GM12878 (cell line): ENCODE results near the gene ATG101. TPM values are rescaled to one million over a fixed set of nuclear protein-coding genes. Genes with fewer than 3 reads are reported as not detected.

Source experiments
- BHLHE40 ChIP-seq, 2 experiments: fragments of 450-650 bp in 1 of 2; IDR thresholded peaks; 2 replicates each; pipeline ENCODE4 v1.6.1; 2011 to 2017; ENCODE audit warnings: low read depth in 2 of 2, borderline replicate concordance in 1 of 2, improper control_type of control experiment in 1 of 2, low read length in 1 of 2, mild to moderate bottlenecking in 1 of 2
- EP300 ChIP-seq, 2 experiments: fragments of 150-350 bp in 1 of 2; IDR thresholded peaks; 2 replicates each; pipeline ENCODE4 v1.6.1; 2011 to 2012; ENCODE audit warnings: low read depth in 2 of 2, low read length in 2 of 2, borderline replicate concordance in 1 of 2, improper control_type of control experiment in 1 of 2, inconsistent platforms in 1 of 2; ENCODE audit not compliant: control insufficient read depth in 1 of 2
- FOS ChIP-seq: IDR thresholded peaks from 3 replicates; pipeline ENCODE4 v1.6.1; 2011; ENCODE audit warnings: borderline replicate concordance; ENCODE audit not compliant: insufficient read length; ENCODE audit errors: extremely low read depth
- GATAD2B ChIP-seq: fragments of 450-650 bp; conservative IDR thresholded peaks from 2 replicates; pipeline ENCODE4 v1.6.1; 2017; ENCODE audit warnings: low read depth, mild to moderate bottlenecking, moderate library complexity
- MEF2B ChIP-seq: fragments of 450-650 bp; IDR thresholded peaks from 2 replicates; pipeline ENCODE4 v1.6.1; 2018; ENCODE audit warnings: mild to moderate bottlenecking, moderate library complexity; ENCODE audit not compliant: partially characterized antibody, poor library complexity, severe bottlenecking
- NR2C1 ChIP-seq: fragments of 450-650 bp; IDR thresholded peaks from 2 replicates; pipeline ENCODE4 v1.6.1; 2017; ENCODE audit warnings: antibody characterized with exemption, mild to moderate bottlenecking, moderate library complexity
- PBX3 ChIP-seq: IDR thresholded peaks from 2 replicates; pipeline ENCODE4 v1.6.1; 2011; ENCODE audit warnings: mild to moderate bottlenecking, low read depth, low read length, moderate library complexity; ENCODE audit not compliant: insufficient replicate concordance
- PRDM15 ChIP-seq: fragments of 450-650 bp; formaldehyde crosslinking; IDR thresholded peaks from 2 replicates; pipeline ENCODE4 v1.4.0; 2020; ENCODE audit warnings: mild to moderate bottlenecking, moderate library complexity
- RAD21 ChIP-seq: IDR thresholded peaks from 2 replicates; pipeline ENCODE4 v1.6.1; 2011; ENCODE audit warnings: mild to moderate bottlenecking, low read depth, low read length, moderate library complexity; ENCODE audit not compliant: insufficient read depth
- RB1 ChIP-seq: fragments of 450-650 bp; formaldehyde crosslinking; IDR thresholded peaks from 2 replicates; pipeline ENCODE4 v1.6.1; 2017; ENCODE audit warnings: mild to moderate bottlenecking, borderline replicate concordance
- ZNF687 ChIP-seq: fragments of 450-650 bp; IDR thresholded peaks from 2 replicates; pipeline ENCODE4 v1.6.1; 2017; ENCODE audit warnings: mild to moderate bottlenecking, moderate library complexity
- ZSCAN29 ChIP-seq: fragments of 450-650 bp; IDR thresholded peaks from 2 replicates; pipeline ENCODE4 v1.6.1; 2017; ENCODE audit warnings: mild to moderate bottlenecking, moderate library complexity
- polyA plus RNA-seq, 11 experiments: library from polyadenylated mRNA; depleted of rRNA in 4 of 11; unstranded in 6 of 11; stranded (reverse) in 5 of 11; fragments of >200 nt; fragmentation: Nextera tagmentation in 4 of 11; fragmentation: Illumina TruSeq in 1 of 11; extraction: Ambion mirVana in 4 of 11; extraction: Trizol in 1 of 11; gene quantifications; 1 replicate in 1 of 11; 2 replicates in 10 of 11; pipeline versions ENCODE4 v1.2.1 to v1.2.3, GENCODE V29; 2011 to 2016; ENCODE audit warnings: inconsistent platforms in 2 of 11, missing spikeins in 2 of 11, low read depth in 1 of 11
- total RNA-seq, 4 experiments: library from RNA; depleted of rRNA in 3 of 4; stranded (reverse); fragments of >200 nt in 3 of 4; fragmentation: Illumina TruSeq in 1 of 4; extraction: Trizol in 1 of 4; gene quantifications; 2 replicates each; pipeline versions ENCODE4 v1.2.1 to v1.2.3, GENCODE V29; 2013 to 2021

Gene ATG101
- total and polyA plus RNA-seq, 10 of the 15 experiments (the other 5 are each of a cell fraction or from before 2014, with no cell fraction given), result 2.7 to 49.8 (median 35.3) TPM

DNA sequence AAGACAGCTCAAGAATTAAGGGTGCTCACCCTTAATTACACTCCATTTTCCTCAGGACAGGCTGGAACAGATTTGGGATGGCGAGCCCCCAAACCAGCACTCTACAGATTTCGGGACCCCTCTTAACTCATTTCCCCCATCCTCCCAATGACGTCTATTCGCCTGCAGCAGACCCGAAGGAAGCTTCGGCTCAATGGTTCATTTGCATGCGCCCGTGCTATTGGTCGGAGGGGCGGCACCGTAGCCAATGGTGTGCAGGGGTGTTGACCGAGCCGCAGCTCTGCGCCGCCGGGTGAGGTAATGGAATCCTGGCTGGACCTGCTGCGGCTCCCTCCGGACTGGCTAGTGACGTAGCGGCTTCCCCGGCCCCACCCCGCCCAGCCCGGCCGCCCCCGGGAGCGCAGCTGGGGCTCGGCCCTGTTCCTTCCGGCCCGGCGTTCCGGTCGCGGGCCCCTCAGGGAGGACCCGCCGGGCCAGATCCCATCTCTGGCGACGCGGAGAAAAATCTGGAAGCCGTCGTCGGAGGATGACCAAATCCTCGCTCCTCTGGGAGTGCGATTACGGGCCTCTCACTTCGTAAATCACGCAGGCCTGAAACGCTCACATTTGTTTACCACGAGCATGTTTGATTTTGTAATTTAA is 36.9 kb upstream of the ATG101 start (continued):
- TF ChIP-seq BHLHE40 (IDR thresholded peaks at IDR 0.05; ENCODE audit: borderline replicate concordance in 1 of 2, low read depth in 2 of 2, low read length in 1 of 2) (peak in 1 of 2 experiments; percentile 77; a peak in 2 of 4 replicates), MEF2B (peak; percentile 49), NR2C1 (no peak), GATAD2B (no peak), ZSCAN29 (no peak), RB1 (peak; percentile 33; the same call in 1 of the 2 replicates), EP300 (IDR thresholded peaks at IDR 0.05; ENCODE audit: borderline replicate concordance in 1 of 2, control insufficient read depth in 1 of 2, low read depth in 2 of 2, low read length in 2 of 2) (no peak), PBX3 (no peak), PRDM15 (CRISPR knock-in tag) (no peak), ZNF687 (no peak; the same call in 1 of the 2 replicates), FOS (no peak), RAD21 (no peak)
